AG04450 (cell line): ENCODE results near the gene PPP1R3G. TPM values are rescaled to one million over a fixed set of nuclear protein-coding genes. Genes with fewer than 3 reads are reported as not detected.

ENCODE experiments used
- CTCF ChIA-PET: fragments of 300-600, 350-600 bp; formaldehyde crosslinking; extraction: SDS; loops from one replicate; lab custom pipeline; 2022; ENCODE audit warnings: antibody characterized with exemption, inconsistent platforms; lab: Charles Lee
- POLR2A ChIA-PET: fragments of 350-600 bp; formaldehyde crosslinking; extraction: SDS; loops from one replicate; lab custom pipeline; 2021; ENCODE audit warnings: antibody characterized with exemption, inconsistent platforms; lab: Yijun Ruan, JAX
- DNase-seq: peaks from one replicate; pipeline ENCODE4 v3.0.0-alpha.2; 2011; ENCODE audit warnings: low read depth, low spot score
- H3K27ac ChIP-seq: one replicate; pipeline ENCODE4 v1.5.1; 2012; ENCODE audit warnings: low read depth, low read length, control low read depth
- H3K27me3 ChIP-seq: one replicate; pipeline ENCODE4 v1.6.0; 2012; ENCODE audit warnings: low read length; ENCODE audit not compliant: control insufficient read depth, insufficient read depth
- H3K4me3 ChIP-seq: 2 replicates; pipeline ENCODE4 v1.5.1; 2011; ENCODE audit warnings: mild to moderate bottlenecking, low read depth, low read length, control low read depth
- H3K9me3 ChIP-seq: 2 replicates; pipeline ENCODE4 v1.5.1; 2012; ENCODE audit warnings: low read length; ENCODE audit not compliant: control insufficient read depth, insufficient read depth
- CTCF ChIP-seq: IDR thresholded peaks from 2 replicates; pipeline ENCODE4 v1.5.1; 2011; ENCODE audit warnings: low read depth, low read length, control low read depth, inconsistent platforms
- polyA plus RNA-seq: library from polyadenylated mRNA; depleted of rRNA; stranded (reverse); fragments of >200 nt; gene quantifications from 2 replicates; pipeline ENCODE4 v1.2.3, GENCODE V29; 2011

PPP1R3G gene
- polyA plus RNA-seq, 1 experiment: 0.11 TPM

GRCh38 chr6:5094327-5094726 lies 9.2 kb downstream of the PPP1R3G start:
- POLR2A ChIA-PET: no interaction called here
- CTCF ChIA-PET: no interaction called here

GRCh38 chr6:5095236-5095635 lies 10.1 kb downstream of the PPP1R3G start:
- no peak overlapping the region for H3K4me3 ChIP-seq
- H3K27me3 ChIP-seq: peaks cover 39% of the 10 kb centered on the region
- TF ChIP-seq CTCF: no peak
- DNase-seq: no peak
- H3K27ac ChIP-seq: peak overlapping the region; percentile 11
- ChIA-PET POLR2A (interaction anchor here (1.4 kb wide), 1 partner anchor 92 kb away, joined by 3 read pairs; no protein-coding TSS in a partner anchor), CTCF (no interaction called here)
- peaks cover 3% of the 10 kb centered on the region; the same call in 1 of the 2 replicates for H3K9me3 ChIP-seq

More at GRCh38 chr6:5094327-5094726, 9.2 kb downstream of the PPP1R3G start:
- TF ChIP-seq CTCF: no peak
- Histone ChIP-seq H3K27me3 (peaks cover 43% of the 10 kb centered on the region), H3K4me3 (no peak overlapping the region), H3K27ac (no peak overlapping the region), H3K9me3 (peaks cover 3% of the 10 kb centered on the region; the same call in 1 of the 2 replicates)
- DNase-seq: peak; percentile 91

DNA sequence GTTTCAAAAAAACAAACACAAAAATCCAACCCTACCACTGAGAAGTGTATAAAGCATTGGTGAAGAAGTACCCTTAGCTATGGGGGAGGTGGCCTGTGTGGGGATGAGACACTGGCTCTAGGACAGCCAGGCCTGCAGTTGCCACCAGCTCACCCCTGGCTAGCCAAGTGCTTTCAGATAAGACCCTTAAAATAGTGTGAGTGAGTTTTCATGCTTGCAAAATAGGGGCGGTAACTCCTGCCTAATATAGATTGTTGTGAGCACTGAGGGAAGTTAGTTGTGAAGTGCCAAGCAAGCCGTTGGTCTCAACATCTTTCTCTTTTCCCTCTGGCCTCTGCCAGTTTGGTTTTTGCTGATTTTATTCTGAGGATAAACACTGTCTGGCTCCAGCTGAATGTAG lies 11.3 kb downstream of the PPP1R3G start:
- ChIA-PET CTCF (interaction anchor here (0.6 kb wide), 1 partner anchor 1452 kb away, joined by 3 read pairs; no protein-coding TSS in a partner anchor), POLR2A (interaction anchor here (1.4 kb wide), 1 partner anchor 93 kb away, joined by 3 read pairs; no protein-coding TSS in a partner anchor)
- no peak for TF ChIP-seq CTCF
- no peak overlapping the region for H3K27ac ChIP-seq
- no peak overlapping the region for H3K4me3 ChIP-seq
- peaks cover 26% of the 10 kb centered on the region for H3K27me3 ChIP-seq
- no peak for DNase-seq
- H3K9me3 ChIP-seq: peaks cover 3% of the 10 kb centered on the region; the same call in 1 of the 2 replicates

- Histone ChIP-seq H3K27me3 (peaks cover 15% of the 10 kb centered on the region), H3K4me3 (no peak overlapping the region), H3K27ac (no peak overlapping the region), H3K9me3 (peaks cover 3% of the 10 kb centered on the region; the same call in 1 of the 2 replicates)
- no peak for DNase-seq
- CTCF ChIA-PET: no interaction called here
- POLR2A ChIA-PET: no interaction called here
- no peak for TF ChIP-seq CTCF
Measured at GRCh38 chr6:5098501-5099270, 13.5 kb downstream of the PPP1R3G start.

DNA sequence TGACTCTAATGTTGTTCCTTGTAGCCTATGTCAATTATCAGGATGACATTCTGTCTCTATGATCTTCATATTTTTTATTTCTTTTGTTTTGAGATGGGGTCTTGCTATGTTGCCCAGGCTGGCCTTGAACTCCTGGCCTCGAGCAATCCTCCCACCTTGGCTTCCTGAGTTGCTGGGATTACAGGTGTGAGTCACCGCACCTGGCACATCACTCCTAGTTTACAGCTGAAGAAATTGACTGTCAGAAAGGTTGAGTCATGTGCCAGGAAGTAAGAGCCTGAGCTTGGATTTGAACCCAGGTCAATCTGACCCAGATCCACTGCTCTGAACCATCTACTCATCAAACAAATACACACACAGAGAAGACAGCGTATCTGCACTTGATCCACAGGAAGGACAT lies 14.4 kb downstream of the PPP1R3G start:
- H3K4me3 ChIP-seq: no peak overlapping the region
- H3K9me3 ChIP-seq: peaks cover 3% of the 10 kb centered on the region; the same call in 1 of the 2 replicates
- TF ChIP-seq CTCF: no peak
- ChIA-PET POLR2A (no interaction called here), CTCF (no interaction called here)
- H3K27me3 ChIP-seq: peaks cover 14% of the 10 kb centered on the region
- DNase-seq: no peak
- no peak overlapping the region for H3K27ac ChIP-seq
